DOHH2 (cell line): ENCODE measurements around the gene LGI2.

Source experiments
- H3F3A ChIP-seq: fragments of 200-600 bp; sonication (generic), shearing (Covaris generic); 2 replicates; pipeline ENCODE4 v1.6.0; 2016; ENCODE audit warnings: antibody characterized with exemption, mild to moderate bottlenecking; ENCODE audit not compliant: control insufficient read depth, insufficient read depth
- H3K27ac ChIP-seq: fragments of 200-600 bp; sonication (generic); 2 replicates; pipeline ENCODE4 v1.5.1; 2014; ENCODE audit warnings: low read depth, mild to moderate bottlenecking, low read length, moderate library complexity
- H3K27me3 ChIP-seq: fragments of 200-600 bp; sonication (generic); 2 replicates; pipeline ENCODE4 v1.6.1; 2014; ENCODE audit warnings: mild to moderate bottlenecking, low read length, mixed read lengths; ENCODE audit not compliant: control insufficient read depth
- H3K36me3 ChIP-seq: fragments of 200-600 bp; sonication (generic); 2 replicates; pipeline ENCODE4 v1.6.1; 2014; ENCODE audit warnings: mild to moderate bottlenecking, low read length, moderate library complexity, mixed read lengths; ENCODE audit not compliant: control insufficient read depth
- H3K4me1 ChIP-seq: fragments of 200-600 bp; sonication (generic); 2 replicates; pipeline ENCODE4 v1.6.1; 2014; ENCODE audit warnings: mild to moderate bottlenecking, low read length, mixed read lengths; ENCODE audit not compliant: control insufficient read depth
- H3K4me2 ChIP-seq: fragments of 200-600 bp; sonication (generic); 2 replicates; pipeline ENCODE4 v1.6.0; 2014; ENCODE audit warnings: mild to moderate bottlenecking, low read length, moderate library complexity
- H3K4me3 ChIP-seq: fragments of 200-600 bp; sonication (generic); 2 replicates; pipeline ENCODE4 v1.5.1; 2014; ENCODE audit warnings: mild to moderate bottlenecking, low read length, mixed read lengths
- H3K79me2 ChIP-seq: fragments of 200-600 bp; sonication (generic); 2 replicates; pipeline ENCODE4 v1.6.1; 2014; ENCODE audit warnings: mild to moderate bottlenecking, low read length, mixed read lengths; ENCODE audit not compliant: control insufficient read depth
- H3K9me2 ChIP-seq: fragments of 200-600 bp; sonication (generic); replicated peaks from 2 replicates; pipeline ENCODE4 v1.6.1; 2014; ENCODE audit warnings: mild to moderate bottlenecking, low read length, mixed read lengths; ENCODE audit not compliant: control insufficient read depth
- H3K9me3 ChIP-seq: fragments of 200-600 bp; sonication (generic); 2 replicates; pipeline ENCODE4 v1.6.1; 2014; ENCODE audit warnings: antibody characterized with exemption, low read length, mixed read lengths; ENCODE audit not compliant: control insufficient read depth, insufficient read depth
- H4K20me1 ChIP-seq: fragments of 200-600 bp; sonication (generic); 2 replicates; pipeline ENCODE4 v1.6.0; 2014; ENCODE audit warnings: low read depth, mild to moderate bottlenecking, antibody characterized with exemption, low read length, moderate library complexity; ENCODE audit not compliant: control insufficient read depth, insufficient read depth
- CTCF ChIP-seq: fragments of 200-600 bp; sonication (generic); IDR thresholded peaks from one replicate; pipeline ENCODE4 v1.5.1; 2014; ENCODE audit warnings: antibody characterized with exemption, mild to moderate bottlenecking, low read depth, low read length; ENCODE audit not compliant: poor library complexity, severe bottlenecking
- EZH2phosphoT487 ChIP-seq: fragments of 200-600 bp; sonication (generic); IDR thresholded peaks from 2 replicates; pipeline ENCODE4 v1.6.1; 2017; ENCODE audit warnings: borderline replicate concordance, mild to moderate bottlenecking, antibody characterized with exemption, low read length, moderate library complexity, mixed read lengths

Gene LGI2

GRCh38 chr4:25063116-25063515, 32.4 kb upstream of the LGI2 start:
- no peak for TF ChIP-seq EZH2phosphoT487
- Histone ChIP-seq H3K27me3 (no peaks in the 10 kb centered on the region), H3K4me2 (no peak overlapping the region)

GRCh38 chr4:25062098-25062497, 31.4 kb upstream of the LGI2 start:
- Histone ChIP-seq H3K4me1 (no peaks in the 10 kb centered on the region), H3K27me3 (no peaks in the 10 kb centered on the region), H3K9me2 (no peaks in the 10 kb centered on the region), H3F3A (no peaks in the 10 kb centered on the region), H3K36me3 (no peaks in the 10 kb centered on the region), H3K27ac (no peak overlapping the region), H3K4me3 (no peak overlapping the region), H3K79me2 (no peaks in the 10 kb centered on the region), H3K9me3 (no peaks in the 10 kb centered on the region), H3K4me2 (no peak overlapping the region), H4K20me1 (no peaks in the 10 kb centered on the region)
- TF ChIP-seq EZH2phosphoT487 (no peak), CTCF (no peak)

More at GRCh38 chr4:25063116-25063515, 32.4 kb upstream of the LGI2 start:
- no peak overlapping the region for H3K4me3 ChIP-seq
- no peaks in the 10 kb centered on the region for H3K9me3 ChIP-seq
- H4K20me1 ChIP-seq = no peaks in the 10 kb centered on the region
- no peaks in the 10 kb centered on the region for H3K36me3 ChIP-seq
- no peaks in the 10 kb centered on the region for H3K79me2 ChIP-seq
- no peaks in the 10 kb centered on the region for H3K9me2 ChIP-seq
- H3K27ac ChIP-seq = no peak overlapping the region
- no peaks in the 10 kb centered on the region for H3K4me1 ChIP-seq
- no peaks in the 10 kb centered on the region for H3F3A ChIP-seq

- H3K4me1 ChIP-seq = no peaks in the 10 kb centered on the region
- no peak overlapping the region for H3K27ac ChIP-seq
- no peaks in the 10 kb centered on the region for H3K79me2 ChIP-seq
- H3K9me3 ChIP-seq = no peaks in the 10 kb centered on the region
- no peak overlapping the region for H3K4me3 ChIP-seq
- H3K27me3 ChIP-seq = no peaks in the 10 kb centered on the region
- no peaks in the 10 kb centered on the region for H3F3A ChIP-seq
- H3K9me2 ChIP-seq = no peaks in the 10 kb centered on the region
- TF ChIP-seq EZH2phosphoT487 (no peak), CTCF (no peak)
- H3K36me3 ChIP-seq = no peaks in the 10 kb centered on the region
- H3K4me2 ChIP-seq = no peak overlapping the region
- H4K20me1 ChIP-seq = no peaks in the 10 kb centered on the region
Observed at GRCh38 chr4:25061602-25062001, 30.9 kb upstream of the LGI2 start.

- H4K20me1 ChIP-seq = no peaks in the 10 kb centered on the region
- H3K27ac ChIP-seq = no peak overlapping the region
- no peaks in the 10 kb centered on the region for H3K9me3 ChIP-seq
- no peaks in the 10 kb centered on the region for H3K9me2 ChIP-seq
- H3K36me3 ChIP-seq = no peaks in the 10 kb centered on the region
- no peak overlapping the region for H3K4me3 ChIP-seq
- no peaks in the 10 kb centered on the region for H3K4me1 ChIP-seq
- H3K4me2 ChIP-seq = no peak overlapping the region
- TF ChIP-seq CTCF (no peak), EZH2phosphoT487 (no peak)
- no peaks in the 10 kb centered on the region for H3K27me3 ChIP-seq
- no peaks in the 10 kb centered on the region for H3K79me2 ChIP-seq
- no peaks in the 10 kb centered on the region for H3F3A ChIP-seq
Observed at GRCh38 chr4:25060963-25061340, 30.2 kb upstream of the LGI2 start.
